ENCODE data around the gene RBM42. TPM values are rescaled to one million over a fixed set of nuclear protein-coding genes. Genes with fewer than 3 reads are reported as not detected.

RBM42 gene
- total and polyA plus RNA-seq, 9 of the 15 experiments (the other 6 are each of a cell fraction or from before 2014, with no cell fraction given): 5.7 to 149 (median 32.4) TPM

DNA sequence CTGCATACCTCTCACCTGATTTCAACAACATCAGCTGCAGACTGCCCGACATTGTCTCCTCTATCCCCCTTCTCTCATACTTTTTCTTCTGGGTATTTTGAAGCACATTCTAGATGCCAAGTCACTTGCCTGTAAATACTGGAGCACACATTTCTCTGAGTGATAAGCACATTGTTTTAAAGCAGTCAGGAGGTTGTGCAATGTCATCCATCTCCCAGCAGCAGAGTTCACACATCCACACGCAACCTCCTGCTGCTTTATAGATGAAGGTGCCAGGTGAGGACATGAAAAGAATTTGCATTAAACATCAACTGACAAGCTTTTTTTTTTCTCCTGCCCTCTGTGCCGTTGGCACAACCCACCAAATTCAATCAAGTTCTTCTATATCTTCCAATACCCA, 43.0 kb downstream of the RBM42 start (continued):
- TF ChIP-seq ATF3 (IDR thresholded peaks at IDR 0.05) (peak; percentile 77), ATF3 (CRISPR knock-in tag; conservative IDR thresholded peaks at IDR 0.05) (no peak), NR3C1 (CRISPR knock-in tag; IDR thresholded peaks at IDR 0.05) (no peak), ZNF511 (CRISPR knock-in tag; IDR thresholded peaks at IDR 0.05) (no peak), ZKSCAN1 (IDR thresholded peaks at IDR 0.05; ENCODE audit: low read depth, low read length) (no peak), GTF2F1 (IDR thresholded peaks at IDR 0.05; ENCODE audit: low read depth, low read length) (no peak), PCBP1 (IDR thresholded peaks at IDR 0.05; ENCODE audit: low read depth, low read length, poor library complexity, severe bottlenecking) (no peak), RNF219 (CRISPR knock-in tag; IDR thresholded peaks at IDR 0.05) (no peak), RHOXF2B (CRISPR knock-in tag; conservative IDR thresholded peaks at IDR 0.05) (no peak), PHB2 (IDR thresholded peaks at IDR 0.05; ENCODE audit: low read depth) (peak; percentile 72; the same call in 1 of the 2 replicates), WHSC1 (IDR thresholded peaks at IDR 0.05; ENCODE audit: low read length) (no peak), EP300 (IDR thresholded peaks at IDR 0.05; ENCODE audit: low read length) (peak; percentile 85), ZFP1 (CRISPR knock-in tag; IDR thresholded peaks at IDR 0.05) (no peak), ATF2 (CRISPR knock-in tag; IDR thresholded peaks at IDR 0.05) (no peak), GATA2 (CRISPR knock-in tag; IDR thresholded peaks at IDR 0.05) (peak; percentile 83), MECOM (CRISPR knock-in tag; IDR thresholded peaks at IDR 0.05) (no peak), CBX2 (IDR thresholded peaks at IDR 0.05; ENCODE audit: insufficient read depth, low read length, poor library complexity, severe bottlenecking) (no peak), NUFIP1 (IDR thresholded peaks at IDR 0.05; ENCODE audit: partially characterized antibody) (no peak), NELFE (IDR thresholded peaks at IDR 0.05; ENCODE audit: insufficient read depth, insufficient read length) (no peak)
- TF ChIP-seq, protein P1, sequence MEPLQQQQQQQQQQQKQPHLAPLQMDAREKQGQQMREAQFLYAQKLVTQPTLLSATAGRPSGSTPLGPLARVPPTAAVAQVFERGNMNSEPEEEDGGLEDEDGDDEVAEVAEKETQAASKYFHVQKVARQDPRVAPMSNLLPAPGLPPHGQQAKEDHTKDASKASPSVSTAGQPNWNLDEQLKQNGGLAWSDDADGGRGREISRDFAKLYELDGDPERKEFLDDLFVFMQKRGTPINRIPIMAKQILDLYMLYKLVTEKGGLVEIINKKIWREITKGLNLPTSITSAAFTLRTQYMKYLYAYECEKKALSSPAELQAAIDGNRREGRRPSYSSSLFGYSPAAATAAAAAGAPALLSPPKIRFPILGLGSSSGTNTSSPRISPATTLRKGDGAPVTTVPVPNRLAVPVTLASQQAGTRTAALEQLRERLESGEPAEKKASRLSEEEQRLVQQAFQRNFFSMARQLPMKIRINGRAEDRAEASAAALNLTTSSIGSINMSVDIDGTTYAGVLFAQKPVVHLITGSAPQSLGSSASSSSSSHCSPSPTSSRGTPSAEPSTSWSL (CRISPR knock-in tag; IDR thresholded peaks at IDR 0.05; ENCODE audit: borderline replicate concordance): no peak
- TF ChIP-seq, protein P2, sequence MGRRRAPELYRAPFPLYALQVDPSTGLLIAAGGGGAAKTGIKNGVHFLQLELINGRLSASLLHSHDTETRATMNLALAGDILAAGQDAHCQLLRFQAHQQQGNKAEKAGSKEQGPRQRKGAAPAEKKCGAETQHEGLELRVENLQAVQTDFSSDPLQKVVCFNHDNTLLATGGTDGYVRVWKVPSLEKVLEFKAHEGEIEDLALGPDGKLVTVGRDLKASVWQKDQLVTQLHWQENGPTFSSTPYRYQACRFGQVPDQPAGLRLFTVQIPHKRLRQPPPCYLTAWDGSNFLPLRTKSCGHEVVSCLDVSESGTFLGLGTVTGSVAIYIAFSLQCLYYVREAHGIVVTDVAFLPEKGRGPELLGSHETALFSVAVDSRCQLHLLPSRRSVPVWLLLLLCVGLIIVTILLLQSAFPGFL (CRISPR knock-in tag; IDR thresholded peaks at IDR 0.05): no peak

All from K562 (cell line).